Ishikawa (cell line): ENCODE results near the gene SNAP23.
A peak's percentile ranks its signal among the peaks of the same experiment; 100 is the strongest.

Experiments used
- CEBPB ChIP-seq: IDR thresholded peaks from 2 replicates; pipeline ENCODE4 v1.6.1; 2012
- CREB1 ChIP-seq: IDR thresholded peaks from 2 replicates; pipeline ENCODE4 v1.6.1; 2012; ENCODE audit warnings: low read depth
- EGR1 ChIP-seq: IDR thresholded peaks from 2 replicates; pipeline ENCODE4 v1.6.1; 2012
- EP300 ChIP-seq: IDR thresholded peaks from 2 replicates; pipeline ENCODE4 v1.6.1; 2012; ENCODE audit warnings: borderline replicate concordance
- FOXM1 ChIP-seq: IDR thresholded peaks from 2 replicates; pipeline ENCODE4 v1.6.1; 2012; ENCODE audit warnings: low read depth, borderline replicate concordance
- NFIC ChIP-seq: IDR thresholded peaks from 2 replicates; pipeline ENCODE4 v1.6.1; 2012
- TAF1 ChIP-seq: IDR thresholded peaks from 2 replicates; pipeline ENCODE4 v1.6.1; 2012; ENCODE audit warnings: low read depth, mild to moderate bottlenecking
- TCF12 ChIP-seq: IDR thresholded peaks from 2 replicates; pipeline ENCODE4 v1.6.1; 2012; ENCODE audit warnings: low read depth
- TEAD4 ChIP-seq: IDR thresholded peaks from 2 replicates; pipeline ENCODE4 v1.6.1; 2012
- YY1 ChIP-seq: IDR thresholded peaks from 2 replicates; pipeline ENCODE4 v1.6.1; 2012; ENCODE audit warnings: low read depth
- ZBTB7A ChIP-seq: IDR thresholded peaks from 2 replicates; pipeline ENCODE4 v1.6.1; 2012; ENCODE audit warnings: low read depth
- TF ChIP-seq, protein P1 (sequence below): IDR thresholded peaks from 2 replicates; pipeline ENCODE4 v1.6.1; 2012
- TF ChIP-seq, protein P2 (sequence below): IDR thresholded peaks from 2 replicates; pipeline ENCODE4 v1.6.1; 2012; ENCODE audit warnings: low read depth, mild to moderate bottlenecking
- TF ChIP-seq, protein P3 (sequence below): IDR thresholded peaks from 2 replicates; pipeline ENCODE4 v1.6.1; 2012

SNAP23 gene

DNA sequence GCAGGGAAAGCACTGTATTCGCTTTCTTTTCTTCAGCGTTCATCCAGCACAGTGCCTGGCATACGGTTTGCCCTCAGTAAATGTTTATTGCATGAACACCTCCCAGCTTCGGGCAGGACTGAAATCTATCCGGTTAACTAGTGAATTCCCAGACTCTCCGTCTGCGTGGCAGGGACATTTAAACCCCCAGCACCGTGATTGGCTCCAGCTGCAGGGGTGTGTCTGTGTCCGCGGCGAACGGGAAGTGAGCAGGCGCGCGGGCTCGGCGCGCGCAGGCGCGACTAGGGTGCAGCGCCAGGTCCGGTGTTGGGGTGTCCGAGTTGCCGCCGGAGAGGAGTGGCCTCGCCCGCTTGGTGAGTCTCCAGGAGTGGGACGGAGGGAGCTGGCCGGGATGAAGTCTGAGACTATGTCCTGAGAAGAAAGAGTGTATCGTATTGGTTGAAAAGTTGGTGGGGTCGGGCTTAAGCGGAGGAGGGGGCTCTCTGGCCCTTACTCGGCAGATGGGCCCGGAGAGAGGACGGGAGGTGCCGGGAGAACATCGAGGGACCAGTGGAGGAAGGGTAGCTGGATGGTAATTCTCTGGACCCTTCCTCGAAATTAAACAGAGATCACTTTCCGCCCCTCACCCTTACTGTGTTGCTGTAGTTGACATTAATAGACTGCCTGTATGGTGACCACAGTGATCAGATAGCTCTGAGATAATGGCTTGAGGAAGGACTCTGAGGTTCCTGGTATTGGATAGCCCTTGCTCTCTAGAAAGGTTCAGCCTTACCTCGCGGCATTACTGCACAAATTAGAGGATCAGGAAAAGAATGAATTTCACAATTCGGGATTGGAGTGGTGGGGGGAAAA, at the start of gene SNAP23:
Gene SNAP23, plus strand, starts transcription at position 274 of the 852 bp plus-strand sequence. CDS start 16,213 bp downstream, outside the sequence.
- TF ChIP-seq, protein P1, sequence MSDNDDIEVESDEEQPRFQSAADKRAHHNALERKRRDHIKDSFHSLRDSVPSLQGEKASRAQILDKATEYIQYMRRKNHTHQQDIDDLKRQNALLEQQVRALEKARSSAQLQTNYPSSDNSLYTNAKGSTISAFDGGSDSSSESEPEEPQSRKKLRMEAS, result peak; percentile 76; the same call in 1 of the 2 replicates
- TF ChIP-seq TCF12 (peak; percentile 31; the same call in 1 of the 2 replicates), EGR1 (no peak), TEAD4 (0 out of 2 replicates have a peak, but pooled peaks have one; percentile 26), ZBTB7A (peak; percentile 63; the same call in 1 of the 2 replicates), CREB1 (no peak), TAF1 (peak; percentile 69), YY1 (0 out of 2 replicates have a peak, but pooled peaks have one; percentile 40)
- TF ChIP-seq, protein P2, sequence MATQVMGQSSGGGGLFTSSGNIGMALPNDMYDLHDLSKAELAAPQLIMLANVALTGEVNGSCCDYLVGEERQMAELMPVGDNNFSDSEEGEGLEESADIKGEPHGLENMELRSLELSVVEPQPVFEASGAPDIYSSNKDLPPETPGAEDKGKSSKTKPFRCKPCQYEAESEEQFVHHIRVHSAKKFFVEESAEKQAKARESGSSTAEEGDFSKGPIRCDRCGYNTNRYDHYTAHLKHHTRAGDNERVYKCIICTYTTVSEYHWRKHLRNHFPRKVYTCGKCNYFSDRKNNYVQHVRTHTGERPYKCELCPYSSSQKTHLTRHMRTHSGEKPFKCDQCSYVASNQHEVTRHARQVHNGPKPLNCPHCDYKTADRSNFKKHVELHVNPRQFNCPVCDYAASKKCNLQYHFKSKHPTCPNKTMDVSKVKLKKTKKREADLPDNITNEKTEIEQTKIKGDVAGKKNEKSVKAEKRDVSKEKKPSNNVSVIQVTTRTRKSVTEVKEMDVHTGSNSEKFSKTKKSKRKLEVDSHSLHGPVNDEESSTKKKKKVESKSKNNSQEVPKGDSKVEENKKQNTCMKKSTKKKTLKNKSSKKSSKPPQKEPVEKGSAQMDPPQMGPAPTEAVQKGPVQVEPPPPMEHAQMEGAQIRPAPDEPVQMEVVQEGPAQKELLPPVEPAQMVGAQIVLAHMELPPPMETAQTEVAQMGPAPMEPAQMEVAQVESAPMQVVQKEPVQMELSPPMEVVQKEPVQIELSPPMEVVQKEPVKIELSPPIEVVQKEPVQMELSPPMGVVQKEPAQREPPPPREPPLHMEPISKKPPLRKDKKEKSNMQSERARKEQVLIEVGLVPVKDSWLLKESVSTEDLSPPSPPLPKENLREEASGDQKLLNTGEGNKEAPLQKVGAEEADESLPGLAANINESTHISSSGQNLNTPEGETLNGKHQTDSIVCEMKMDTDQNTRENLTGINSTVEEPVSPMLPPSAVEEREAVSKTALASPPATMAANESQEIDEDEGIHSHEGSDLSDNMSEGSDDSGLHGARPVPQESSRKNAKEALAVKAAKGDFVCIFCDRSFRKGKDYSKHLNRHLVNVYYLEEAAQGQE, result no peak

DNA sequence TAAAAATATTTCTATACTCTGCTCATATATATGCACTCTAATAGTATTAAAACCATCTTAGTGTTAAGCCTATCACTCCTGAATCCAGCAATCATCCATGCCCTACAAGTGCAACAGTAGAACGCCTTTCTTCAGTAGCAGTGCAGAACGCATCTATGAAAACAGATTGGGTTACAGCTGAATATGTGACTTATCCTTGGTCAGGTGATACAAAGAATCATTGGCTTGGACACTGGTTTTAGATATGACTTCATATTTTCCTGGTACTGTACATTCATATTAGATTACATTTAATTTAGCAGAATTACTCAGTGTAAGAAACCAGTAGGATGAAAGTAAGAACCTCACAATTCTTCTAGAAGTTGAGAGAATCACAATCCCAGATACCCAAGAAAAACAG, 47.8 kb upstream of the SNAP23 start:
- no peak for TF ChIP-seq CREB1
- TF ChIP-seq, protein P3, sequence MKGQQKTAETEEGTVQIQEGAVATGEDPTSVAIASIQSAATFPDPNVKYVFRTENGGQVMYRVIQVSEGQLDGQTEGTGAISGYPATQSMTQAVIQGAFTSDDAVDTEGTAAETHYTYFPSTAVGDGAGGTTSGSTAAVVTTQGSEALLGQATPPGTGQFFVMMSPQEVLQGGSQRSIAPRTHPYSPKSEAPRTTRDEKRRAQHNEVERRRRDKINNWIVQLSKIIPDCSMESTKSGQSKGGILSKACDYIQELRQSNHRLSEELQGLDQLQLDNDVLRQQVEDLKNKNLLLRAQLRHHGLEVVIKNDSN, result no peak
- TF ChIP-seq TEAD4, result no peak
- TF ChIP-seq CEBPB, result no peak

DNA sequence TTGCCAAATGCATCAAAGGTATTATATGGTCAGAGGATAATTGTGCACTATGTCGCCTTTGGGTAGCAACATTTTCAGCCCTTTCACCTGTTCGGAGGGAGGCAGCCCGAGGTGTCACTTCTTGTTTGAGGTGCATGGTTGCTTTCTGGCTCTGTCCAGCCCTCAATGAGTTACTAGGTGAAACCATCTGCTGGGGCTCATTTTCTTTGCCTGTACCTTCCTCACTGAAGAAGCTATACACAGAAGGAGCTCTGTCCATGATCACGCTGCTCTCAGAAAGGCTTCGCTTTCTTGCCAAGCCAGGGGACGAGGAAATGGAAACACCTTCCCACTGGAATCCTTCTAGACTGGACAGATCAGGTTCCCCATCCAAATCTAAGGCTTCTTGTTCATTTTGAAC, 47.2 kb upstream of the SNAP23 start:
- TF ChIP-seq, protein P1, result no peak
- TF ChIP-seq NFIC, result no peak
- TF ChIP-seq TAF1, result no peak
- no peak for TF ChIP-seq ZBTB7A
- no peak for TF ChIP-seq EP300
- no peak for TF ChIP-seq CEBPB
- TF ChIP-seq, protein P3, result no peak
- TF ChIP-seq CREB1, result no peak
- no peak for TF ChIP-seq TEAD4
- no peak for TF ChIP-seq TCF12

DNA sequence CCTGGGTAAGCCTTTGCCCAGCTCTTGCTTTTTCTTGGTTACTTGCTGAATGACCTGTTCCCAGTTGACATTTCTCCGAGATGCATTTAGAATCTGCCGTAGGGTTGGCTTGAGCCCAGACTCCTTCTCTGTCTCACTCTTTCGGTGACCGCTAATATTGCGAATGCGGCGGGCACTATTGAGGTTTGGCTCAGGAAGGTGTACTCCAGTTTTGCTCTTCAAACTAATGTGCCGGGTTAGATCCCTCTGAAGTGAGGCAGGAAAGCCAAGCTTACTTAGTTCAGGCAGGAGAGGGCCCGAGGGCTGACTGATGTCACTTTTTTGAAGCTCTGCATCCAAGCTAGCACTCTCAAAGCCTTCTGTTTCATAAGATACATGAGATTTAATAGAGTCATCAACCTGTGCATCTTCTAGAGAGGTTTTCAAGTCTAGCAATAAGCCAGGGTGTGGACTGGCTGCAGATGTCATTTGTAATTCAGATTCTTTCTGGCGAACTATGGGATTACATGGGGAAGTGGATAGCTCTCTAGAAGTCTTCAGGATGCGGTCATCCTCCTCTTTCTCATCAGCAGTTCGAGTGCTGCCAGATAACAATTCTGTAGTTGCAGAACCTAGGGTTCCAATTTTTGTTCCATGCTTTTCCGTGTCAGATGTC, 45.5 kb upstream of the SNAP23 start:
- TF ChIP-seq YY1, result no peak
- TF ChIP-seq TAF1, result no peak
- no peak for TF ChIP-seq CEBPB
- TF ChIP-seq EGR1, result no peak
- TF ChIP-seq NFIC, result no peak
- no peak for TF ChIP-seq EP300
- TF ChIP-seq FOXM1, result no peak
- TF ChIP-seq TCF12, result no peak
- TF ChIP-seq, protein P3, result no peak
- TF ChIP-seq, protein P1, result no peak

DNA sequence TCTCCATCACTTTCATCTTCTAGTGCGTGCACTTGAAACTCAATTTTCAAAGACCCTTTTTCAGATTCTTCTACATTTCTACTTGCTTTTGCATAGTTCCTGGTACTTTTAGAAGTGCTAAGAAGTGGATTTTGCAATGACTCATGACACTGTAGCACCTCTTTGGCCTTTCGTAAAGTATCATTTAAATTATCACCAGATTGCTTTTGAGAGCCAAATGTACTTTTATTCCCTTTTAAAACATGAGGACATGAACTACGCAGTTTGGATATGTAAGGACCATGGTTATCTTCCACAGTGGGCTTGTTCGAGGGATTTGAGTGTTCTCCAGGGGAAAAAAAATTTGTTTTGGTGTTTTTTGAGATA, 45.0 kb upstream of the SNAP23 start:
- TF ChIP-seq TAF1 (no peak), EP300 (no peak), CEBPB (no peak), TCF12 (no peak)
- TF ChIP-seq, protein P3, result no peak
- TF ChIP-seq, protein P2, result no peak
